A549 treated with DMSO at 1 μM for 4 hours (cell line): ENCODE data around the gene YY1AP1. TPM values are rescaled to one million over a fixed set of nuclear protein-coding genes. Genes with fewer than 3 reads are reported as not detected.

Source experiments
- total RNA-seq: library from RNA; stranded (reverse); fragments of 200-300 nt; extraction: Qiagen RNA extraction; gene quantifications from 5 replicates; pipeline ENCODE4 v1.2.3, GENCODE V29; 2022; ENCODE audit warnings: low read depth

YY1AP1 gene, protein sequence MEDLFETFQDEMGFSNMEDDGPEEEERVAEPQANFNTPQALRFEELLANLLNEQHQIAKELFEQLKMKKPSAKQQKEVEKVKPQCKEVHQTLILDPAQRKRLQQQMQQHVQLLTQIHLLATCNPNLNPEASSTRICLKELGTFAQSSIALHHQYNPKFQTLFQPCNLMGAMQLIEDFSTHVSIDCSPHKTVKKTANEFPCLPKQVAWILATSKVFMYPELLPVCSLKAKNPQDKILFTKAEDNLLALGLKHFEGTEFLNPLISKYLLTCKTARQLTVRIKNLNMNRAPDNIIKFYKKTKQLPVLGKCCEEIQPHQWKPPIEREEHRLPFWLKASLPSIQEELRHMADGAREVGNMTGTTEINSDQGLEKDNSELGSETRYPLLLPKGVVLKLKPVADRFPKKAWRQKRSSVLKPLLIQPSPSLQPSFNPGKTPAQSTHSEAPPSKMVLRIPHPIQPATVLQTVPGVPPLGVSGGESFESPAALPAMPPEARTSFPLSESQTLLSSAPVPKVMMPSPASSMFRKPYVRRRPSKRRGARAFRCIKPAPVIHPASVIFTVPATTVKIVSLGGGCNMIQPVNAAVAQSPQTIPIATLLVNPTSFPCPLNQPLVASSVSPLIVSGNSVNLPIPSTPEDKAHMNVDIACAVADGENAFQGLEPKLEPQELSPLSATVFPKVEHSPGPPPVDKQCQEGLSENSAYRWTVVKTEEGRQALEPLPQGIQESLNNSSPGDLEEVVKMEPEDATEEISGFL
- total RNA-seq: 46.0 to 51.9 TPM (median 48.0 TPM) in 5 replicates

DNA sequence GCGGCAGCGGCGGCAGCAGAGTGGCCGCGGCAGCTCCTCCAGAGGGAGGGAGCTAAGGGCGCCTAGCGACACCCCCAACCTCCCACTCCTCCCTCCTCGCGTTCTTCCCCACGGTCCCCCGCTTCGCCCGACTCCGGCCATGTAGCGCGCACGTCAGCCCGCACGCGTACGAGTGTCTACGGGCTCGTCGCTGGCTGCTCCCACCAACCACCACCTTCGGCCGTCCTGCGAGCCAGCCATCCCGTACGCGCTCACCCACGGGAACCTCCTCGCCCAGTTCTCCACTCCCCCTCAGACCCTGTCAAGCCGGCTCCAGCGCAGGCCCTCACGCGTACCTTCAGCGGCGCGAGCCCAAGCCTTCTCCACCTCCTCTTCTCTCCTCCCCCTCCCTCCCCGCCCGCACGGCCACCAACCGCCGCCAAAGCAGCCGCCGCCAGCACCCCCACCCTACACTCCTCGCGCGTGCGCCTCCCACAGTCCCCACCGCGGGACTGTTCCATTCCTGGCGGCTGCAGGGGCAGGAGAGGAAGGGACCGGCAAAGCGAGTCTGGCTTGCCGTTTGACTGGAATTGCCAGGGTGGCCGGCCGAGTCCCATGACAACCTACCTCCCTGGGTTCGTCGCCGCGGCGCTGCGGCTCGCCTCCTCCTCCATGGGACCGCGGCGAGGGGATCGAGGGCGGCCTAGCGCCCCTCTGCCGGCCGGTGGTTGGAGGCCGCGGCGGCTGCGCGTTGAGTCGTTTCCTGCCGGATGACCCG lies at the start of gene YY1AP1:
Gene YY1AP1 (minus strand): TSS at position 451 of the 757 bp plus-strand sequence. CDS start 8,338 bp downstream, outside the sequence.

DNA sequence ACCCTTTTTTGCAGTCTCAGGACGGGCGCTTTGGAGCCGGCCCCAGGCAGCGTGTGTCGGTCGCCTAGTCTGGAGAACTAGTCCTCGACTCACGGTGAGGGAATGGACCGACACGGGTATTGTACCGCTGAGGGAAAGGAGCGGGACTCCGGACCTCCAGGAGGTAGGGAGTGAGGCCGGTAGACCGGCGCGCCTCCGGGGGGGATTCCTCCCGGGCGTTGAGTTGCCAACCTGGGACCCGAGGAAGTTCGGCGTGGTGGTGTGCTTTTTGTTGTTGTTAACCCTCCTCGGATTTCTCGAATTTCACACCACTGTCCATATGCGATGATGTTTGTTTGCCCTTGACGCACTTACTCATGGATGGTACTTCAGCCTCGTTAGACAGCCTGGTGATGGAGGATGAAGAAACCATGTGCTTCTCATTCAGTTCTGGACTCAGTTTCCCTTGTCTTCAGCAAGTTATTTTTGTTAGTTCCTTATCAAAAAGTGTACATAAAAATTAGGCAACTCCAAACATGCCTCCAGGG lies 570 bp upstream of the YY1AP1 start, which contains the start of gene DAP3:
Gene DAP3 (plus strand): TSS at position 11 of the 527 bp plus-strand sequence. CDS start 20,689 bp downstream, outside the sequence.

DNA sequence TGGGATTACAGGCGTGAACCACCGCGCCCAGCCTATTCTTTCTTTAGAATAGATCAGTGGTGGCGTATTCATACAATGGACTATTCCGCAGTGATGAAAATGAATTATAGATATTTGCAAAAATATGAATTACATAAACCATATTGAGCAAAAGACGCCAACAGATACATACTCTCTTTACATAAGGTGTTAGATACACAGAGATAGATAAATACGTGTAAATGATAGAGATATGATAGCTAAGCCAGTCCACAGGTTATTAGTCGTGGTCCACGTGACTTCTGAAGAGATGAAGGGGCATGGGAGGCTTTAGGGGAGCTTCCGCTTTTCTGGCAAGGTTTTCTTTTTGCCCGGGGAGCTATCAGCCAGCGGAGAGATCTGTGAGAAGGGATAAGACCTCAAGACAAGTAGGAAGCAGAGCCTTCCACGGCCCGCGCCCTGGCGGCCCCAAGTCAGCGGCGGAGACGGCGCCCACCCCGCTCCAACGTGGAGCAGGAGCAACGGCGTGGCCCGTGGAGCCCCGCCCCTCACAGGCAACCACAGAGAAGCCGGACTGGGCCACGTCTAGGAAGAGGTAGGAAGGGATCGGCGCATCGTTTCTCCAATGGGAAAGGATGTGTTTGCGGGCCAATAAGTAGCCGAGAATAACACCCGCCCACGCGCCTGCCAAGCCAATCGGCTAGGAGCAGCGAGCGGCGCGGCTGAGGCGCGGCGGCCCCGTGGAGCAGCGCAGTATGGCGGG lies 78.9 kb downstream of the YY1AP1 start, which contains the start of gene MSTO1:
Gene MSTO1 (plus strand): TSS at position 704 of the 742 bp plus-strand sequence. CDS start 31 bp downstream, at position 735.

Other genes with a start within 250 kb of the YY1AP1 start
- 10.8 to 14.2 TPM (median 12.8 TPM) in 5 replicates for gene ASH1L, start 126.0 kb downstream of the YY1AP1 start, total RNA-seq
- gene MSTO1, start 78.6 kb downstream of the YY1AP1 start, total RNA-seq: 37.5 to 46.0 TPM (median 41.6 TPM) in 5 replicates
- gene DAP3, start 317 bp upstream of the YY1AP1 start, total RNA-seq: 119 to 151 TPM (median 124 TPM) in 5 replicates
- gene GON4L, start 168.4 kb upstream of the YY1AP1 start, total RNA-seq: 13.7 to 17.9 TPM (median 15.4 TPM) in 5 replicates
- gene SYT11, start 170.8 kb upstream of the YY1AP1 start, total RNA-seq: 1.1 to 1.7 TPM (median 1.5 TPM) in 5 replicates
- gene RIT1, start 222.6 kb upstream of the YY1AP1 start, total RNA-seq: 24.2 to 29.3 TPM (median 26.4 TPM) in 5 replicates
- gene KHDC4, start 245.6 kb upstream of the YY1AP1 start, total RNA-seq: 16.0 to 33.2 TPM (median 30.6 TPM) in 5 replicates